ENCODE results near the gene SMURF2. TPM values are rescaled to one million over a fixed set of nuclear protein-coding genes. Genes with fewer than 3 reads are reported as not detected.

SMURF2 gene
- total and polyA plus RNA-seq, 4 donors: 9.9 to 85.6 (median 22.5) TPM

DNA sequence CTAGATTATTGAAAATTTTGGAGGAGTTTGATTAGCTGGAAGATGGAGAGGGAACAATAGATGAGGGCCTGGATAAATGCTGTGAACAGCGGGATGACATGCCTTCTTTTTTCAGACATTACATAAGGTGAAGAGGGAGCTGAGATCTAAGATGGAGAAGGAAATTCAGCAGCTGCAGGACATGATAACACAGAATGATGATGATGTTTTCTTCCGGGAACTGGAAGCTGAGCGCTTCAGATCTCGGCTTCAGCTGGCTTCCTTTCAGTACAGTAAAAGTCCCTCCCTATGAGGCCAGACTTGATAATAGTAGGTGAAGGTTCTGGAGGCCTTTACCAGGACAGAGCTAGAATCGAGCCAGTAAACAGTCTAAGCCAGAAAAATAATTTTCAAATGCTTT is 124.6 kb downstream of the SMURF2 start:
- Histone ChIP-seq H3K4me3 (no peak overlapping the region), H3K9me3 (ENCODE audit: control insufficient read depth in 4 of 4, insufficient read depth in 3 of 4, low read length in 3 of 4) (no peaks in the 10 kb centered on the region), H3K36me3 (ENCODE audit: control insufficient read depth in 4 of 4, insufficient read depth in 4 of 4, low read length in 4 of 4) (peaks cover 32 to 54% (median 46%) of the 10 kb centered on the region in 4 donors), H3K4me1 (ENCODE audit: control insufficient read depth in 5 of 5, insufficient read depth in 5 of 5, low read length in 5 of 5) (peaks cover 0 to 10% (median 0%) of the 10 kb centered on the region in 5 donors), H3K27me3 (ENCODE audit: control insufficient read depth in 3 of 3, insufficient read depth in 3 of 3, low read length in 2 of 3) (no peaks in the 10 kb centered on the region), H3K9ac (ENCODE audit: insufficient read depth in 1 of 2, low read length in 2 of 2) (no peak overlapping the region), H3K27ac (ENCODE audit: low read depth in 1 of 2, low read length in 1 of 2) (no peak overlapping the region)
- ATAC-seq (ENCODE audit: insufficient read depth, low FRiP score) (no peak), DNase-seq (no peak)
- WGBS, 2 donors: 63 to 67% methylated on average over 5 of the region's 5 CpGs
- TF ChIP-seq, protein P1, sequence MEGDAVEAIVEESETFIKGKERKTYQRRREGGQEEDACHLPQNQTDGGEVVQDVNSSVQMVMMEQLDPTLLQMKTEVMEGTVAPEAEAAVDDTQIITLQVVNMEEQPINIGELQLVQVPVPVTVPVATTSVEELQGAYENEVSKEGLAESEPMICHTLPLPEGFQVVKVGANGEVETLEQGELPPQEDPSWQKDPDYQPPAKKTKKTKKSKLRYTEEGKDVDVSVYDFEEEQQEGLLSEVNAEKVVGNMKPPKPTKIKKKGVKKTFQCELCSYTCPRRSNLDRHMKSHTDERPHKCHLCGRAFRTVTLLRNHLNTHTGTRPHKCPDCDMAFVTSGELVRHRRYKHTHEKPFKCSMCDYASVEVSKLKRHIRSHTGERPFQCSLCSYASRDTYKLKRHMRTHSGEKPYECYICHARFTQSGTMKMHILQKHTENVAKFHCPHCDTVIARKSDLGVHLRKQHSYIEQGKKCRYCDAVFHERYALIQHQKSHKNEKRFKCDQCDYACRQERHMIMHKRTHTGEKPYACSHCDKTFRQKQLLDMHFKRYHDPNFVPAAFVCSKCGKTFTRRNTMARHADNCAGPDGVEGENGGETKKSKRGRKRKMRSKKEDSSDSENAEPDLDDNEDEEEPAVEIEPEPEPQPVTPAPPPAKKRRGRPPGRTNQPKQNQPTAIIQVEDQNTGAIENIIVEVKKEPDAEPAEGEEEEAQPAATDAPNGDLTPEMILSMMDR (IDR thresholded peaks at IDR 0.05; ENCODE audit: control extremely low read depth, extremely low read depth): no peak

DNA sequence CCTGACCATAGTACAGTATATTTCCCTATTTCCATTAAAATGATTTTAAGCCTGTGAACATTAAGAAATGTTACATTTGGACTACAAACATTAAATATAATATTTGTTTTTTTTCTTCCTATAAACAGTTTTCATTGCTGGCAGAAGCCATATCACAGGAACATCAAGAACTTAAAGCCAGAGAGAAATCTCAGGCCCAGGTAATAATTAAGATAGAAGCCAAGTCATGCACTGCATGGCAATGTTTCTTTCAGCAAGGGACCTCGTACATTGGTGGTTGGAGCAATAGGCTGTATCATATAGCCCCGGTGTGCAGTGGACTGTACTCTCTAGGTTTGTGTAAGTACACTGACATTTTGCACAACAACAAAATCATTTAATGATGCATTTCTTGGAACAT is 125.2 kb downstream of the SMURF2 start:
- DNase-seq: no peak
- no peaks in the 10 kb centered on the region for H3K27me3 ChIP-seq (ENCODE audit: control insufficient read depth in 3 of 3, insufficient read depth in 3 of 3, low read length in 2 of 3)
- H3K36me3 ChIP-seq (ENCODE audit: control insufficient read depth in 4 of 4, insufficient read depth in 4 of 4, low read length in 4 of 4): peaks cover 32 to 57% (median 51%) of the 10 kb centered on the region in 4 donors
- H3K9ac ChIP-seq (ENCODE audit: insufficient read depth in 1 of 2, low read length in 2 of 2): no peak overlapping the region
- no peaks in the 10 kb centered on the region for H3K9me3 ChIP-seq (ENCODE audit: control insufficient read depth in 4 of 4, insufficient read depth in 3 of 4, low read length in 3 of 4)
- 91 to 97% methylated on average over 2 of the region's 2 CpGs for WGBS, 2 donors
- H3K4me3 ChIP-seq: no peak overlapping the region
- TF ChIP-seq, protein P1 (IDR thresholded peaks at IDR 0.05; ENCODE audit: control extremely low read depth, extremely low read depth): no peak
- no peak for ATAC-seq (ENCODE audit: insufficient read depth, low FRiP score)
- no peak overlapping the region for H3K27ac ChIP-seq (ENCODE audit: low read depth in 1 of 2, low read length in 1 of 2)
- H3K4me1 ChIP-seq (ENCODE audit: control insufficient read depth in 5 of 5, insufficient read depth in 5 of 5, low read length in 5 of 5): peaks cover 0 to 10% (median 0%) of the 10 kb centered on the region in 5 donors

DNA sequence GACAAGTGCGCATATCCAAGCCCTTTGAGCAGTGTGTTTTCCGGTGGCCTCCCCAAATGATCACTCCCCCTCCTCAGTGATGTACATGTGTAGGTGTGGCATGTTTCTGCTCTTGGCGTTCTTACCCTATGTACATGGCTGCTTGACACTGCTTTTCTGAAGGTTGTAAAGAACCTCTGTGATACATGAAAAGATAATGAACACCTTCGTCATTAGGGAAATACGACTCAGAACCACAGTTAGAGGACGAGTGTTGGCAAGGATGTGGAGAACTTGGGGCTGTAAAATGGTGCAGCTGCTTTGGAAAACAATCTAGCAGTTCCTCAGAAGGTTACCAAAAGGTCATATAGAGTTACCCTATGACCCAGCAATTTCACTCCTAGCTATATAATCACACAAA is 126.8 kb downstream of the SMURF2 start:
- Histone ChIP-seq H3K27me3 (ENCODE audit: control insufficient read depth in 3 of 3, insufficient read depth in 3 of 3, low read length in 2 of 3) (no peaks in the 10 kb centered on the region), H3K27ac (ENCODE audit: low read depth in 1 of 2, low read length in 1 of 2) (no peak overlapping the region), H3K9ac (ENCODE audit: insufficient read depth in 1 of 2, low read length in 2 of 2) (no peak overlapping the region), H3K36me3 (ENCODE audit: control insufficient read depth in 4 of 4, insufficient read depth in 4 of 4, low read length in 4 of 4) (peaks cover 32 to 68% (median 56%) of the 10 kb centered on the region in 4 donors), H3K4me3 (no peak overlapping the region), H3K9me3 (ENCODE audit: control insufficient read depth in 4 of 4, insufficient read depth in 3 of 4, low read length in 3 of 4) (no peaks in the 10 kb centered on the region), H3K4me1 (ENCODE audit: control insufficient read depth in 5 of 5, insufficient read depth in 5 of 5, low read length in 5 of 5) (peaks cover 0 to 10% (median 0%) of the 10 kb centered on the region in 5 donors)
- WGBS, 2 donors: 84 to 86% methylated on average over 6 of the region's 6 CpGs
- TF ChIP-seq, protein P1 (IDR thresholded peaks at IDR 0.05; ENCODE audit: control extremely low read depth, extremely low read depth): no peak
- DNase-seq (no peak), ATAC-seq (ENCODE audit: insufficient read depth, low FRiP score) (no peak)

- Histone ChIP-seq H3K4me1 (ENCODE audit: control insufficient read depth in 5 of 5, insufficient read depth in 5 of 5, low read length in 5 of 5) (peaks cover 0 to 10% (median 0%) of the 10 kb centered on the region in 5 donors), H3K4me3 (no peak overlapping the region), H3K27me3 (ENCODE audit: control insufficient read depth in 3 of 3, insufficient read depth in 3 of 3, low read length in 2 of 3) (no peaks in the 10 kb centered on the region), H3K9me3 (ENCODE audit: control insufficient read depth in 4 of 4, insufficient read depth in 3 of 4, low read length in 3 of 4) (no peaks in the 10 kb centered on the region), H3K9ac (ENCODE audit: insufficient read depth in 1 of 2, low read length in 2 of 2) (no peak overlapping the region), H3K36me3 (ENCODE audit: control insufficient read depth in 4 of 4, insufficient read depth in 4 of 4, low read length in 4 of 4) (peaks cover 33 to 73% (median 60%) of the 10 kb centered on the region in 4 donors), H3K27ac (ENCODE audit: low read depth in 1 of 2, low read length in 1 of 2) (no peak overlapping the region)
- TF ChIP-seq, protein P1 (IDR thresholded peaks at IDR 0.05; ENCODE audit: control extremely low read depth, extremely low read depth): no peak
- peak; percentile 27 for ATAC-seq (ENCODE audit: insufficient read depth, low FRiP score)
- DNase-seq: no peak
- whole genome bisulfite sequencing, 2 donors: 85 to 87% methylated on average over 3 of the region's 3 CpGs
These were observed 127.9 kb downstream of the SMURF2 start for GRCh38 chr17:64534187-64534586.

All from lung (tissue), 12 donors.